WTC11 (cell line): Measurements from ENCODE around the gene NRROS. TPM values are rescaled to one million over a fixed set of nuclear protein-coding genes. Genes with fewer than 3 reads are reported as not detected.

Source experiments
- ATAC-seq: fragments of 200-7000 bp; cut with Tn5 transposase; 2 replicates; pipeline ENCODE4 v1.10.0; 2021; ENCODE audit warnings: mild to moderate bottlenecking, moderate library complexity
- CTCF ChIA-PET: fragments of 300-600 bp; sonication (Branson Sonifier 250); formaldehyde crosslinking; loops from one replicate; lab custom pipeline; 2021; ENCODE audit warnings: antibody characterized with exemption; lab: Charles Lee
- POLR2A ChIA-PET: fragments of 350-600 bp; sonication (Branson Sonifier 250); formaldehyde crosslinking; loops from one replicate; lab custom pipeline; 2021; ENCODE audit warnings: antibody characterized with exemption; lab: Charles Lee
- DNase-seq: peaks from one replicate; pipeline ENCODE4 v3.0.0; 2021; ENCODE audit warnings: low spot score
- H3K27ac Mint-ChIP-seq: 2 replicates; pipeline ENCODE4 v1.8.0; 2021; ENCODE audit warnings: mixed read lengths
- H3K27me3 Mint-ChIP-seq: 2 replicates; pipeline ENCODE4 v1.8.0; 2021; ENCODE audit warnings: low read depth, mild to moderate bottlenecking, moderate library complexity, mixed read lengths
- H3K36me3 Mint-ChIP-seq: 2 replicates; pipeline ENCODE4 v1.8.0; 2021; ENCODE audit warnings: mixed read lengths
- H3K4me1 Mint-ChIP-seq: 2 replicates; pipeline ENCODE4 v1.8.0; 2022; ENCODE audit warnings: mixed read lengths
- H3K4me3 Mint-ChIP-seq: 2 replicates; pipeline ENCODE4 v1.8.0; 2021; ENCODE audit warnings: mild to moderate bottlenecking, moderate library complexity, mixed read lengths
- H3K9me3 Mint-ChIP-seq: 2 replicates; pipeline ENCODE4 v1.8.0; 2021; ENCODE audit warnings: mixed read lengths
- AR ChIP-seq: fragments of 250-450 bp; sonication (Bioruptor Pico); IDR thresholded peaks from 2 replicates; pipeline ENCODE4 v1.9.0; 2021; ENCODE audit warnings: mild to moderate bottlenecking
- CREB1 ChIP-seq: sonication (generic); formaldehyde crosslinking; IDR thresholded peaks from 2 replicates; pipeline ENCODE4 v1.8.0; 2023; ENCODE audit warnings: mild to moderate bottlenecking, missing genetic modification reagents
- CREM ChIP-seq: sonication (generic); formaldehyde crosslinking; IDR thresholded peaks from 2 replicates; pipeline ENCODE4 v1.8.1; 2022; ENCODE audit warnings: mild to moderate bottlenecking, missing genetic modification reagents, moderate library complexity
- FOXK1 ChIP-seq: sonication (generic); formaldehyde crosslinking; IDR thresholded peaks from 2 replicates; pipeline ENCODE4 v1.8.0; 2022; ENCODE audit warnings: mild to moderate bottlenecking, moderate library complexity, missing genetic modification reagents
- FOXP1 ChIP-seq: sonication (generic); formaldehyde crosslinking; IDR thresholded peaks from 2 replicates; pipeline ENCODE4 v1.8.0; 2022; ENCODE audit warnings: missing genetic modification reagents, mild to moderate bottlenecking, moderate library complexity, borderline replicate concordance
- GTF2I ChIP-seq: fragments of 250-450 bp; sonication (Bioruptor Pico); conservative IDR thresholded peaks from 2 replicates; pipeline ENCODE4 v1.4.0; 2021; ENCODE audit warnings: mild to moderate bottlenecking
- HMGA2 ChIP-seq: fragments of 250-450 bp; sonication (Bioruptor Pico); IDR thresholded peaks from 2 replicates; pipeline ENCODE4 v1.4.0; 2021; ENCODE audit warnings: mild to moderate bottlenecking, moderate library complexity
- KAT7 ChIP-seq: sonication (generic); formaldehyde crosslinking; IDR thresholded peaks from 2 replicates; pipeline ENCODE4 v1.8.1; 2023; ENCODE audit warnings: missing genetic modification reagents, mild to moderate bottlenecking, borderline replicate concordance
- MYBL2 ChIP-seq: sonication (generic); formaldehyde crosslinking; IDR thresholded peaks from 2 replicates; pipeline ENCODE4 v1.8.1; 2023; ENCODE audit warnings: mild to moderate bottlenecking, moderate library complexity, missing genetic modification reagents
- NFATC4 ChIP-seq: fragments of 250-450 bp; sonication (Bioruptor Pico); IDR thresholded peaks from 2 replicates; pipeline ENCODE4 v1.9.0; 2021; ENCODE audit warnings: mild to moderate bottlenecking
- PRDM15 ChIP-seq: sonication (generic); formaldehyde crosslinking; IDR thresholded peaks from 2 replicates; pipeline ENCODE4 v1.8.0; 2022; ENCODE audit warnings: missing genetic modification reagents
- RORB ChIP-seq: fragments of 250-450 bp; sonication (Bioruptor Pico); IDR thresholded peaks from 2 replicates; pipeline ENCODE4 v1.9.0; 2021; ENCODE audit warnings: mild to moderate bottlenecking
- SMAD4 ChIP-seq: sonication (generic); formaldehyde crosslinking; IDR thresholded peaks from 2 replicates; pipeline ENCODE4 v1.8.0; 2022; ENCODE audit warnings: mild to moderate bottlenecking, missing genetic modification reagents
- SP1 ChIP-seq: sonication (generic); formaldehyde crosslinking; conservative IDR thresholded peaks from 2 replicates; pipeline ENCODE4 v1.8.1; 2022; ENCODE audit warnings: missing genetic modification reagents
- TCF7 ChIP-seq: sonication (generic); formaldehyde crosslinking; IDR thresholded peaks from 2 replicates; pipeline ENCODE4 v1.8.0; 2022; ENCODE audit warnings: mild to moderate bottlenecking, low read depth, missing genetic modification reagents, moderate library complexity
- TEAD1 ChIP-seq: sonication (generic); formaldehyde crosslinking; IDR thresholded peaks from 2 replicates; pipeline ENCODE4 v1.8.0; 2022; ENCODE audit warnings: mild to moderate bottlenecking, missing genetic modification reagents
- USF1 ChIP-seq: sonication (generic); formaldehyde crosslinking; IDR thresholded peaks from 2 replicates; pipeline ENCODE4 v1.8.0; 2022; ENCODE audit warnings: mild to moderate bottlenecking, missing genetic modification reagents
- ZBTB43 ChIP-seq: sonication (generic); formaldehyde crosslinking; IDR thresholded peaks from 2 replicates; pipeline ENCODE4 v1.8.1; 2023; ENCODE audit warnings: mild to moderate bottlenecking, missing genetic modification reagents
- ZNF138 ChIP-seq: sonication (generic); formaldehyde crosslinking; conservative IDR thresholded peaks from 2 replicates; pipeline ENCODE4 v1.8.1; 2022; ENCODE audit warnings: mild to moderate bottlenecking, moderate library complexity, missing genetic modification reagents
- ZNF219 ChIP-seq: sonication (generic); formaldehyde crosslinking; IDR thresholded peaks from 2 replicates; pipeline ENCODE4 v1.8.0; 2023; ENCODE audit warnings: missing genetic modification reagents, mild to moderate bottlenecking, borderline replicate concordance
- ZNF263 ChIP-seq: sonication (generic); formaldehyde crosslinking; IDR thresholded peaks from 2 replicates; pipeline ENCODE4 v1.8.1; 2022; ENCODE audit warnings: low read depth, mild to moderate bottlenecking, moderate library complexity, missing genetic modification reagents
- ZNF317 ChIP-seq: sonication (generic); formaldehyde crosslinking; IDR thresholded peaks from 2 replicates; pipeline ENCODE4 v1.8.1; 2023; ENCODE audit warnings: low read depth, mild to moderate bottlenecking, moderate library complexity, missing genetic modification reagents, borderline replicate concordance
- ZNF416 ChIP-seq: fragments of 250-450 bp; sonication (Bioruptor Pico); IDR thresholded peaks from 2 replicates; pipeline ENCODE4 v1.9.0; 2021; ENCODE audit warnings: mild to moderate bottlenecking, inconsistent platforms
- ZNF423 ChIP-seq: fragments of 250-450 bp; sonication (Bioruptor Pico); IDR thresholded peaks from 2 replicates; pipeline ENCODE4 v2.1.2; 2022; ENCODE audit warnings: mild to moderate bottlenecking, moderate library complexity
- ZSCAN18 ChIP-seq: fragments of 250-450 bp; sonication (Bioruptor Pico); IDR thresholded peaks from 2 replicates; pipeline ENCODE4 v2.1.2; 2022; ENCODE audit warnings: mild to moderate bottlenecking, moderate library complexity
- total RNA-seq: library from RNA; stranded (reverse); gene quantifications from 3 replicates; pipeline ENCODE4 v1.2.3, GENCODE V29; 2021

Gene NRROS
- total RNA-seq, 1 experiment from 2014 or later, result 3.1 TPM

- ChIA-PET POLR2A (interaction anchor here (0.7 to 1.2 kb wide), 2 partner anchors 34 to 55 kb away, joined by 4 to 6 read pairs; no protein-coding TSS in a partner anchor), CTCF (no interaction called here)
- no peak overlapping the region for H3K27ac Mint-ChIP-seq
- H3K27me3 Mint-ChIP-seq, result peaks cover 12% of the 10 kb centered on the region
- TF ChIP-seq KAT7 (CRISPR knock-in tag), result no peak
- TF ChIP-seq USF1 (CRISPR knock-in tag), result no peak
- no peak for TF ChIP-seq SMAD4 (CRISPR knock-in tag)
- TF ChIP-seq FOXP1 (CRISPR knock-in tag), result no peak
- no peak for TF ChIP-seq FOXK1 (CRISPR knock-in tag)
- TF ChIP-seq RORB (CRISPR knock-in tag), result no peak
- no peak for TF ChIP-seq ZNF138 (CRISPR knock-in tag)
- no peak for TF ChIP-seq MYBL2
- no peak for TF ChIP-seq ZNF263
- TF ChIP-seq SP1 (CRISPR knock-in tag), result no peak
- no peak for TF ChIP-seq ZNF416 (CRISPR knock-in tag)
- no peak for TF ChIP-seq ZNF317 (CRISPR knock-in tag)
- TF ChIP-seq CREM (CRISPR knock-in tag), result no peak
- no peak for TF ChIP-seq PRDM15 (CRISPR knock-in tag)
- TF ChIP-seq ZBTB43, result no peak
- TF ChIP-seq AR (CRISPR knock-in tag), result no peak
- TF ChIP-seq CREB1 (CRISPR knock-in tag), result no peak
- TF ChIP-seq TEAD1 (CRISPR knock-in tag), result no peak
- no peak for TF ChIP-seq ZNF423 (CRISPR knock-in tag)
- DNase-seq (no peak), ATAC-seq (no peak)
- no peak overlapping the region for H3K4me3 Mint-ChIP-seq
- H3K9me3 Mint-ChIP-seq, result no peaks in the 10 kb centered on the region
- H3K36me3 Mint-ChIP-seq, result no peaks in the 10 kb centered on the region
- H3K4me1 Mint-ChIP-seq, result no peaks in the 10 kb centered on the region
Observed at GRCh38 chr3:196706327-196706726, 66.8 kb downstream of the NRROS start.

GRCh38 chr3:196706731-196707130 lies 67.2 kb downstream of the NRROS start:
- H3K4me3 Mint-ChIP-seq, result no peak overlapping the region
- no peak for TF ChIP-seq ZSCAN18 (CRISPR knock-in tag)
- no peak for TF ChIP-seq HMGA2 (CRISPR knock-in tag)
- TF ChIP-seq ZNF219 (CRISPR knock-in tag), result no peak
- TF ChIP-seq TCF7 (CRISPR knock-in tag), result no peak
- TF ChIP-seq SMAD4 (CRISPR knock-in tag), result no peak
- TF ChIP-seq ZNF263, result no peak
- TF ChIP-seq GTF2I (CRISPR knock-in tag), result no peak
- TF ChIP-seq NFATC4 (CRISPR knock-in tag), result no peak

More at GRCh38 chr3:196706731-196707130, 67.2 kb downstream of the NRROS start:
- Mint-ChIP-seq H3K27me3 (peaks cover 16% of the 10 kb centered on the region), H3K27ac (no peak overlapping the region), H3K4me1 (peaks cover 3% of the 10 kb centered on the region; the same call in 1 of the 2 replicates), H3K36me3 (no peaks in the 10 kb centered on the region), H3K9me3 (no peaks in the 10 kb centered on the region)
- ChIA-PET CTCF (no interaction called here), POLR2A (interaction anchor here (0.7 to 1.2 kb wide), 2 partner anchors 34 to 55 kb away, joined by 4 to 6 read pairs; no protein-coding TSS in a partner anchor)
- no peak for ATAC-seq
- DNase-seq, result no peak
